Measurements from ENCODE around the gene SLC39A11.
"Not testable (repeated sequence)": the region's sequence is repeated elsewhere in the genome, so short reads cannot be mapped to it uniquely, and the experiment has no call there.

DNA sequence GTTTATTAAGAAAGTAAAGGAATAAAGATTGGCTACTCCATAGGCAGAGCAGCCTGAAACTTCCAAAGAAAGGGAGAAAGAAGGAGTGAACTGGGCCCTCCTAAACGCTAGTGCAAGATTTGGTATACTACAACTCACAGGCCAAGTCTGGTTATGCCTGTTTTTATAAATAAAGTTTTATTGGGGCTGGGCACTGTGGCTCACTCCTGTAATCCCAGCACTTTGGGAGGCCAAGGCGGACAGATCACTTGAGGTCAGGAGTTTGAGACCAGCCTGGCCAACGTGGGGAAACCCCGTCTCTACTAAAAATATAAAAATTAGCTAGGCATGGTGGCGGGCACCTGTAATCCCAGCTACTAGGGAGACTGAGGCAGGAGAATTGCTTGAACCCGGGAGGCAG is 39.0 kb upstream of the SLC39A11 start:
- not testable (repeated sequence) for TF ChIP-seq SNRNP70 (IDR thresholded peaks at IDR 0.05; ENCODE audit: low read depth, low read length); ZNF33B (CRISPR knock-in tag; IDR thresholded peaks at IDR 0.05); KLF16 (CRISPR knock-in tag; IDR thresholded peaks at IDR 0.05); NFKB2 (CRISPR knock-in tag; IDR thresholded peaks at IDR 0.05; ENCODE audit: borderline replicate concordance)
- TF ChIP-seq, protein P1, sequence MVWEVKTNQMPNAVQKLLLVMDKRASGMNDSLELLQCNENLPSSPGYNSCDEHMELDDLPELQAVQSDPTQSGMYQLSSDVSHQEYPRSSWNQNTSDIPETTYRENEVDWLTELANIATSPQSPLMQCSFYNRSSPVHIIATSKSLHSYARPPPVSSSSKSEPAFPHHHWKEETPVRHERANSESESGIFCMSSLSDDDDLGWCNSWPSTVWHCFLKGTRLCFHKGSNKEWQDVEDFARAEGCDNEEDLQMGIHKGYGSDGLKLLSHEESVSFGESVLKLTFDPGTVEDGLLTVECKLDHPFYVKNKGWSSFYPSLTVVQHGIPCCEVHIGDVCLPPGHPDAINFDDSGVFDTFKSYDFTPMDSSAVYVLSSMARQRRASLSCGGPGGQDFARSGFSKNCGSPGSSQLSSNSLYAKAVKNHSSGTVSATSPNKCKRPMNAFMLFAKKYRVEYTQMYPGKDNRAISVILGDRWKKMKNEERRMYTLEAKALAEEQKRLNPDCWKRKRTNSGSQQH (CRISPR knock-in tag; IDR thresholded peaks at IDR 0.05; ENCODE audit: low read depth): not testable (repeated sequence)
- TF ChIP-seq, protein P2, sequence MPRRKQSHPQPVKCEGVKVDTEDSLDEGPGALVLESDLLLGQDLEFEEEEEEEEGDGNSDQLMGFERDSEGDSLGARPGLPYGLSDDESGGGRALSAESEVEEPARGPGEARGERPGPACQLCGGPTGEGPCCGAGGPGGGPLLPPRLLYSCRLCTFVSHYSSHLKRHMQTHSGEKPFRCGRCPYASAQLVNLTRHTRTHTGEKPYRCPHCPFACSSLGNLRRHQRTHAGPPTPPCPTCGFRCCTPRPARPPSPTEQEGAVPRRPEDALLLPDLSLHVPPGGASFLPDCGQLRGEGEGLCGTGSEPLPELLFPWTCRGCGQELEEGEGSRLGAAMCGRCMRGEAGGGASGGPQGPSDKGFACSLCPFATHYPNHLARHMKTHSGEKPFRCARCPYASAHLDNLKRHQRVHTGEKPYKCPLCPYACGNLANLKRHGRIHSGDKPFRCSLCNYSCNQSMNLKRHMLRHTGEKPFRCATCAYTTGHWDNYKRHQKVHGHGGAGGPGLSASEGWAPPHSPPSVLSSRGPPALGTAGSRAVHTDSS (CRISPR knock-in tag; conservative IDR thresholded peaks at IDR 0.05): not testable (repeated sequence)

Data from HepG2 (cell line).